CD8-positive, alpha-beta memory T cell (primary cell): ENCODE results near the gene FRK. TPM values are rescaled to one million over a fixed set of nuclear protein-coding genes. Genes with fewer than 3 reads are reported as not detected.

Experiments
- CTCF ChIA-PET: fragments of 350-600 bp; sonication (Branson Sonifier 250); formaldehyde crosslinking; loops from one replicate; lab custom pipeline; 2021; ENCODE audit warnings: antibody characterized with exemption; lab: Charles Lee
- POLR2A ChIA-PET: fragments of 350-600 bp; sonication (Branson Sonifier 250); formaldehyde crosslinking; loops from one replicate; lab custom pipeline; 2021; ENCODE audit warnings: antibody characterized with exemption; lab: Charles Lee
- DNase-seq, 5 donors: peaks; one replicate each; pipeline versions ENCODE4 v3.0.0 to v3.0.0-alpha.2; 2020 to 2022; ENCODE audit warnings: mixed read lengths in 1 of 5
- H3K27ac ChIP-seq: one replicate; pipeline ENCODE4 v1.7.0; 2013; ENCODE audit warnings: low read depth, mild to moderate bottlenecking, low read length, moderate library complexity
- H3K27me3 ChIP-seq: 2 replicates; pipeline ENCODE4 v1.7.0; 2013; ENCODE audit warnings: low read length, mild to moderate bottlenecking; ENCODE audit not compliant: insufficient read depth, poor library complexity, severe bottlenecking
- H3K36me3 ChIP-seq: 2 replicates; pipeline ENCODE4 v1.7.0; 2013; ENCODE audit warnings: mild to moderate bottlenecking, low read length, moderate library complexity; ENCODE audit not compliant: insufficient read depth
- H3K4me1 ChIP-seq: 2 replicates; pipeline ENCODE4 v1.7.0; 2013; ENCODE audit warnings: mild to moderate bottlenecking, low read length, moderate library complexity; ENCODE audit not compliant: insufficient read depth
- H3K4me3 ChIP-seq: 2 replicates; pipeline ENCODE4 v1.7.0; 2013; ENCODE audit warnings: mild to moderate bottlenecking, low read length
- H3K9me3 ChIP-seq: 2 replicates; pipeline ENCODE4 v1.7.0; 2013; ENCODE audit warnings: mild to moderate bottlenecking, low read length
- H3K27ac Mint-ChIP-seq, 8 donors: one replicate each; pipeline ENCODE4 v1.8.0; 2020 to 2021; ENCODE audit warnings: mixed read lengths in 8 of 8, mild to moderate bottlenecking in 6 of 8, inconsistent platforms in 3 of 8, moderate library complexity in 3 of 8
- H3K27me3 Mint-ChIP-seq, 2 donors: one replicate each; pipeline ENCODE4 v1.8.0; 2020 to 2021; ENCODE audit warnings: mixed read lengths in 2 of 2, mild to moderate bottlenecking in 1 of 2, moderate library complexity in 1 of 2
- H3K36me3 Mint-ChIP-seq, 3 donors: one replicate each; pipeline ENCODE4 v1.8.0; 2020 to 2021; ENCODE audit warnings: mixed read lengths in 3 of 3, inconsistent platforms in 1 of 3, mild to moderate bottlenecking in 1 of 3
- H3K4me1 Mint-ChIP-seq, 3 donors: one replicate each; pipeline ENCODE4 v1.8.0; 2020 to 2021; ENCODE audit warnings: mixed read lengths in 3 of 3, inconsistent platforms in 1 of 3, mild to moderate bottlenecking in 1 of 3
- H3K4me3 Mint-ChIP-seq, 7 donors: one replicate each; pipeline ENCODE4 v1.8.0; 2020 to 2021; ENCODE audit warnings: mixed read lengths in 7 of 7, mild to moderate bottlenecking in 6 of 7, moderate library complexity in 4 of 7, inconsistent platforms in 2 of 7
- H3K9me3 Mint-ChIP-seq, 5 donors: one replicate each; pipeline ENCODE4 v1.8.0; 2020 to 2022; ENCODE audit warnings: mixed read lengths in 5 of 5, mild to moderate bottlenecking in 3 of 5, moderate library complexity in 2 of 5, inconsistent platforms in 1 of 5
- polyA plus RNA-seq: library from polyadenylated mRNA; unstranded; fragments of 300-500 nt; fragmentation: Illumina TruSeq; gene quantifications from one replicate; pipeline ENCODE4 v1.2.3, GENCODE V29; 2021
- total RNA-seq, 2 experiments: library from RNA; stranded (reverse); gene quantifications; one replicate each; pipeline ENCODE4 v1.2.3, GENCODE V29; 2021

FRK gene
- total and polyA plus RNA-seq, 3 experiments from 2014 or later = 0.04 to 0.07 TPM; not detected in 1

DNA sequence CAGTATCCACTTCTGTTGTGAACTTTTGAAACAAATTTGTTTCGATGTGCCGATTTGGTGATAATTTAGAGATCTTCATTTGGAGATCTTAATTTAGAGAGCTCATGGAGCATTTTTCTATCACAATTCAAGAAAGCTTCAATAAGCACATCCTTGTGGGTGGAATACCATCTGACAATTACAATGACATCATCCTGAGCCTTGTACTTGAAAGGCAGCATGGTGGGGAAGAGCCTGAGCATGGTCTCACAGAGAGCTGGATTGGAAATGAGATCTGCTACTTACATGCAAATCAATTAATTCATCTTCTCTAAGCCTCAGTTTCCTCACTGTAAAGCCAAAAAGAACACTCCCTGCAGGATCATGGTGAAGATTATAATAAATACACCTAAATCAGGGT, 75.9 kb downstream of the FRK start:
- H3K4me3 ChIP-seq = no peak overlapping the region
- H3K36me3 ChIP-seq = no peaks in the 10 kb centered on the region
- no peaks in the 10 kb centered on the region for H3K27me3 ChIP-seq
- no peaks in the 10 kb centered on the region for H3K4me1 Mint-ChIP-seq
- H3K27ac Mint-ChIP-seq = no peak overlapping the region
- POLR2A ChIA-PET = no interaction called here
- H3K27me3 Mint-ChIP-seq = peaks cover 0 to 3% of the 10 kb centered on the region in 2 donors
- H3K9me3 Mint-ChIP-seq = no peaks in the 10 kb centered on the region
- H3K4me3 Mint-ChIP-seq = no peak overlapping the region
- H3K27ac ChIP-seq = no peak overlapping the region
- no peaks in the 10 kb centered on the region for H3K9me3 ChIP-seq
- H3K36me3 Mint-ChIP-seq = no peaks in the 10 kb centered on the region
- CTCF ChIA-PET = interaction anchor here (1.7 kb wide), 1 partner anchor 13 kb away, joined by 5 read pairs; no protein-coding TSS in a partner anchor
- DNase-seq = no peak
- H3K4me1 ChIP-seq = no peaks in the 10 kb centered on the region

- H3K27ac ChIP-seq = no peak overlapping the region
- Mint-ChIP-seq H3K27me3 (peaks cover 0 to 3% of the 10 kb centered on the region in 2 donors), H3K27ac (no peak overlapping the region), H3K4me3 (no peak overlapping the region), H3K4me1 (no peaks in the 10 kb centered on the region), H3K9me3 (no peaks in the 10 kb centered on the region), H3K36me3 (no peaks in the 10 kb centered on the region)
- H3K4me3 ChIP-seq = no peak overlapping the region
- no peaks in the 10 kb centered on the region for H3K27me3 ChIP-seq
- DNase-seq = no peak
- CTCF ChIA-PET = interaction anchor here (1.7 kb wide), 1 partner anchor 12 kb away, joined by 5 read pairs; no protein-coding TSS in a partner anchor
- H3K4me1 ChIP-seq = no peaks in the 10 kb centered on the region
- H3K9me3 ChIP-seq = no peaks in the 10 kb centered on the region
- H3K36me3 ChIP-seq = no peaks in the 10 kb centered on the region
- POLR2A ChIA-PET = no interaction called here
Observed at GRCh38 chr6:115983998-115984397, 76.7 kb downstream of the FRK start.

DNA sequence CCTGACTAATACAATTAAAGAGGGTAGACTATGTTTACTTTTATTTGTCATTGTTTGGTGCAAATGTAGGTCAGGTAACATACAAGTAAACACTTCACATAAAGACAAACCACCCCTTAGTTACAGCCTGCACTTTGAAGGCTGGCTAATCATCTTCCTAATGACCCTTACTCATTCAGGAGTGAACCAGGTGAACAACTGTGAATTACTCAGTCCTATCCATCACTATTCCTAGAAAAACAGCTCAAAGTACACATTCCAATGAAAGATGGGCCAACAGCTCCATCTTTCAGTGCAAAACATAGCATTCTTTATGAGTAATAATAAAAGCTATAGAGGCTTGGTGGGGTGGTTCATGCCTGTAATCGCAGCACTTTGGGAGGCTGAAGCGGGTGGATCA, 78.2 kb downstream of the FRK start:
- H3K4me3 Mint-ChIP-seq = no peak overlapping the region
- ChIA-PET POLR2A (no interaction called here), CTCF (no interaction called here)
- H3K9me3 Mint-ChIP-seq = no peaks in the 10 kb centered on the region
- no peaks in the 10 kb centered on the region for H3K27me3 ChIP-seq
- no peaks in the 10 kb centered on the region for H3K36me3 Mint-ChIP-seq
- no peaks in the 10 kb centered on the region for H3K9me3 ChIP-seq
- H3K27ac Mint-ChIP-seq = no peak overlapping the region
- no peaks in the 10 kb centered on the region for H3K4me1 Mint-ChIP-seq
- no peak for DNase-seq
- H3K27me3 Mint-ChIP-seq = peaks cover 0 to 3% of the 10 kb centered on the region in 2 donors
- H3K27ac ChIP-seq = no peak overlapping the region
- H3K36me3 ChIP-seq = no peaks in the 10 kb centered on the region
- H3K4me1 ChIP-seq = no peaks in the 10 kb centered on the region
- no peak overlapping the region for H3K4me3 ChIP-seq

- no peak overlapping the region for H3K27ac Mint-ChIP-seq
- DNase-seq = no peak
- no peak overlapping the region for H3K4me3 Mint-ChIP-seq
- H3K27me3 Mint-ChIP-seq = peaks cover 2 to 4% of the 10 kb centered on the region in 2 donors
- H3K4me1 ChIP-seq = no peaks in the 10 kb centered on the region
- ChIA-PET CTCF (no interaction called here), POLR2A (no interaction called here)
- H3K27me3 ChIP-seq = no peaks in the 10 kb centered on the region
- H3K27ac ChIP-seq = no peak overlapping the region
- H3K4me3 ChIP-seq = no peak overlapping the region
- no peaks in the 10 kb centered on the region for H3K36me3 ChIP-seq
- H3K9me3 ChIP-seq = no peaks in the 10 kb centered on the region
- H3K9me3 Mint-ChIP-seq = no peaks in the 10 kb centered on the region
- H3K36me3 Mint-ChIP-seq = no peaks in the 10 kb centered on the region
- no peaks in the 10 kb centered on the region for H3K4me1 Mint-ChIP-seq
Observed at GRCh38 chr6:115977220-115977619, 83.5 kb downstream of the FRK start.

GRCh38 chr6:115976321-115976870, 84.3 kb downstream of the FRK start:
- H3K27ac Mint-ChIP-seq = no peak overlapping the region
- H3K9me3 Mint-ChIP-seq = no peaks in the 10 kb centered on the region
- ChIA-PET CTCF (no interaction called here), POLR2A (no interaction called here)
- Histone ChIP-seq H3K9me3 (no peaks in the 10 kb centered on the region), H3K4me1 (no peaks in the 10 kb centered on the region), H3K27me3 (no peaks in the 10 kb centered on the region), H3K36me3 (no peaks in the 10 kb centered on the region), H3K4me3 (no peak overlapping the region), H3K27ac (no peak overlapping the region)
- no peak overlapping the region for H3K4me3 Mint-ChIP-seq
- peaks cover 4 to 6% of the 10 kb centered on the region in 2 donors for H3K27me3 Mint-ChIP-seq
- no peak for DNase-seq
- H3K36me3 Mint-ChIP-seq = no peaks in the 10 kb centered on the region
- H3K4me1 Mint-ChIP-seq = no peaks in the 10 kb centered on the region

DNA sequence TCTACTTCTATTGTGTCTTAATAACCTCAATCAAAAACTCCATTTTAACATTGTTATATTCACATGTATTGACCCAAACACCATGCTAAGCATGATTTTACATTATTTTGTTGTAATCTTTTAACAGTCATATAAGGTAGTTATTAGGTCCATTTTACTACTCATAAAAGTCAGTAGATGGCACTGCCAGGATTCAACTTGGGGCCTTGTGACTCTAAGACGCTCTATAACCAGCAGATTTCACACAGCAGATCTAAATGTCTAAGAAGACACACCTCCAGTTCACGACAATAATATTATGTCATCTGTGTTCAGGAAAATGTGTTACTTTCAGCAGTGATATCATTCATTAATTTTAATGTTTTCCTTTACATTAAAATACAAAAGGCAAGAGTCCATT, 88.0 kb downstream of the FRK start:
- no peaks in the 10 kb centered on the region for H3K27me3 ChIP-seq
- no peak overlapping the region for H3K4me3 ChIP-seq
- no peaks in the 10 kb centered on the region for H3K9me3 ChIP-seq
- H3K27ac ChIP-seq = no peak overlapping the region
- no peaks in the 10 kb centered on the region for H3K4me1 ChIP-seq
- Mint-ChIP-seq H3K9me3 (no peaks in the 10 kb centered on the region), H3K4me3 (no peak overlapping the region), H3K27ac (no peak overlapping the region), H3K36me3 (no peaks in the 10 kb centered on the region), H3K27me3 (peaks cover 4 to 6% of the 10 kb centered on the region in 2 donors), H3K4me1 (no peaks in the 10 kb centered on the region)
- CTCF ChIA-PET = interaction anchor here (1.3 kb wide), 1 partner anchor 12 kb away, joined by 5 read pairs; no protein-coding TSS in a partner anchor
- no peaks in the 10 kb centered on the region for H3K36me3 ChIP-seq
- no peak for DNase-seq
- POLR2A ChIA-PET = no interaction called here

DNA sequence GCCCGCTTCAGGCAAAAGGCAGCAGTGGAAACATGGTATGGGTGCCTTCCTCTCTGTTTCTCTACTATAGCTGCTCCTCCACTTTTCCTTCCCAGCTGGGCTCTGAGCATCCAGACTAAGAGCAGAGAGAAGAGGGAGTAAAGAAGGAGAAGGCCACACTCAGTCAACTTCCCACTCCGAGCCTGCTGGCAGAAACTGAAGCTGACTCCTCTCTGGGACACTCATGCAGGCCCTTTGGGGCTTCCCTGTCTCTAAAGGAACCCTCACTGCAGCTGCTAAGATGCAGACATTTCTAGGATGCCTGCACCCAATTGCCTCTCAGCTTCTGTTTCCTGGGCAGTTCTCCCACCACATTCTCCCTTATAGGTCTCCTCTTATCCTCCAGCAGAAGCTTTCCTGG, 88.9 kb downstream of the FRK start:
- Mint-ChIP-seq H3K9me3 (no peaks in the 10 kb centered on the region), H3K4me3 (no peak overlapping the region), H3K36me3 (no peaks in the 10 kb centered on the region), H3K27ac (no peak overlapping the region), H3K4me1 (no peaks in the 10 kb centered on the region), H3K27me3 (peaks cover 4 to 6% of the 10 kb centered on the region in 2 donors)
- Histone ChIP-seq H3K4me1 (no peaks in the 10 kb centered on the region), H3K27me3 (no peaks in the 10 kb centered on the region), H3K27ac (no peak overlapping the region), H3K4me3 (no peak overlapping the region), H3K9me3 (no peaks in the 10 kb centered on the region), H3K36me3 (no peaks in the 10 kb centered on the region)
- DNase-seq = no peak
- POLR2A ChIA-PET = no interaction called here
- CTCF ChIA-PET = interaction anchor here (1.3 kb wide), 1 partner anchor 13 kb away, joined by 5 read pairs; no protein-coding TSS in a partner anchor

DNA sequence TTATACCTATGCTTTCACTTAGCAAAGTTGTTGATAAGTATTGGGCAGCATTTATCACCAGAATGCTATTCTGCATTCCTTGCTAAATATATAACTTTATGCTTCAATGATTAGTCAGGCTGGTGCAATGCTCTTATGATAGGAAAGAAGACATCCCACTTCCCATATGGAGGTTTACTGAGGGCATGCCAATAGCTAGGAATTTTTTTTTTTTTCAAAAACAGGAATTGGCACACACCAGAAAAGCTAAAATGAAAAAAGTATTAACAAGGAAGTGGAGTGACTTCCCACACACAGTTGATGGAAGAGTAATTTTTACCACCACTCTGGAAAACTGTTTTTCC, 90.8 kb downstream of the FRK start:
- Histone ChIP-seq H3K4me1 (no peaks in the 10 kb centered on the region), H3K27ac (no peak overlapping the region), H3K4me3 (no peak overlapping the region), H3K27me3 (no peaks in the 10 kb centered on the region), H3K36me3 (no peaks in the 10 kb centered on the region), H3K9me3 (no peaks in the 10 kb centered on the region)
- Mint-ChIP-seq H3K9me3 (no peaks in the 10 kb centered on the region), H3K4me3 (no peak overlapping the region), H3K27me3 (peaks cover 4 to 6% of the 10 kb centered on the region in 2 donors), H3K4me1 (no peaks in the 10 kb centered on the region), H3K27ac (no peak overlapping the region), H3K36me3 (no peaks in the 10 kb centered on the region)
- ChIA-PET POLR2A (no interaction called here), CTCF (no interaction called here)
- no peak for DNase-seq
